ENCODE measurements around the gene PARP1. TPM values are rescaled to one million over a fixed set of nuclear protein-coding genes. Genes with fewer than 3 reads are reported as not detected.

The PARP1 gene
- total RNA-seq, 1 donor: 34.1 TPM

DNA sequence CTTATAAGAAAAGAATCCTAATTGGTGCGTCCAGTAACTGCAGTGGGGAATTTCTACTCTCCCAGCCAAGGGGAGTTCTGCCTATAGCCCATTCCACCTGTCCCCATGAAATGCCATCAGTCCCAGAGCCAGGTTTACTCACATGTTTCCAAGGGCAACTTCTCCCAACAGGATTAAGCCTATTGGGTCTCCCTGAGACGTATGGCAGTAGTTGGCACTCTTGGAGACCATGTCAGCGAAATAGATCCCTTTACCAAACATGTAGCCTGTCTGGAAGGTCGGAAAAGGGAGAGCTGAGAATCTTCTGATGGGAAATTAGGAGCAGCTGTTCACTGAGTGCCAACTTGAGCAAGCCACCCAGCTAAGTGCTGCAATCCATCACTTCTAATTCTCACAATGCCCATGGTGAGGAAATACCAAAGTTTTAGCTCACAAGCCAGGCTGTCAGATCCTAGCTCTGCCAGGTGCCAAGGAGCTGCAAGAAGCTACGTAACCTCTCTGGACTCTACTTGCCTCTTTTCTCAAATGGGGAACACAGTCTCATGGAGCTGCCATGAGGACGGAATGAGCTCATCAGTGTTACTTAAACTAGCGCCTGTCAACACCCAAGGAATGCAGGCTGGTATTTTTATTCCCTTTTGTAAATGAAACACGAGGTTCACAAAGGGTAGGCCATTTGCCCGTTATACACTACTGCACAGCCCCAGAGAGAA lies 43.9 kb downstream of the PARP1 start:
- Histone ChIP-seq H3K9me3 (ENCODE audit: low read depth, low read length) (no peaks in the 10 kb centered on the region), H3K4me1 (ENCODE audit: insufficient read depth, low read length) (peaks cover 4% of the 10 kb centered on the region), H3K4me3 (ENCODE audit: low read length) (no peak overlapping the region), H3K27me3 (ENCODE audit: insufficient read depth, low read length) (no peaks in the 10 kb centered on the region)

DNA sequence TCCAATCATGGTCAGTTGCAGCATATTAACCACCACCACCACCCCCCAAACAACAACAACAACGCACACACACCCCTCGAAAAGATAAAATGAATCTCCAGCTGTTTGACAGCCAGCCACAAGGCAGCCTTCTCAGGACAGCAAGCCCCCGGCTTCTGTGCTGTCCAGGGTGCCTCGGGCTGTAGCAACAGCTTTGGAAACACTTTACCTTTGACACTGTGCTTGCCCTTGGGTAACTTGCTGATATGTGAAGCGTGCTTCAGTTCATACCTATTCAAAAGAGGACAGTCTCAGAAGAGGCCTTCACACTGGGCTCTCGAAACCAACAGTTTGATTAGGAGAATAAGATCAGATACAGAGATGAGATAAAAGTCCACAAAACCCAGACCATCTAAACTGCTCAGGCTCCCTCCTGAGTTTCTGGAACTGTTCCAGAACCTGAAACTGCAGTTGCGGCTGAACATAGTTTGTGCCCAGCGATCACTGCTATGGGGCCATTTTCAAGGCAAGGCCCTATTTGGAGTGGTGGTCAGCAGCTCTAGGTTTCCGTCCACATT lies 44.9 kb downstream of the PARP1 start:
- H3K4me3 ChIP-seq (ENCODE audit: low read length): no peak overlapping the region
- no peaks in the 10 kb centered on the region for H3K9me3 ChIP-seq (ENCODE audit: low read depth, low read length)
- no peaks in the 10 kb centered on the region for H3K4me1 ChIP-seq (ENCODE audit: insufficient read depth, low read length)
- no peaks in the 10 kb centered on the region for H3K27me3 ChIP-seq (ENCODE audit: insufficient read depth, low read length)

DNA sequence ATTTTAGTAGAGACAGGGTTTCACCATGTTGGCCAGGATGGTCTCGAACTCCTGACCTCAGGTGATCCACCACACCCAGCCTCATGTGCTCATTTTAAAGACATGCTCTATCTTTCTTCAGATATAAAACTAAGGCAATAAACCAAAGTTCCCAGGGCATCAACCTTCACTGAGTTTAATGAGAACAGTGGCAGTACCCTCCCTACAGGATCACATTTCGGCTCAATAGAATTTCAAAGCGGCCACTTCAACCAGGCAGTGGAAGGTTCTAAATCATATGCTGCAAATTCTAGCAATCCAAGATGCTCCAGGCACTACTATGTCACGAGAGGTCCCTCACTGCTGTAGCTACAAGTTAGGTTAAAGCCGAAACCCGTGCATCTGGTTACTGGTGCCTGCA lies 45.5 kb downstream of the PARP1 start:
- H3K4me3 ChIP-seq (ENCODE audit: low read length): no peak overlapping the region
- no peaks in the 10 kb centered on the region for H3K9me3 ChIP-seq (ENCODE audit: low read depth, low read length)
- no peaks in the 10 kb centered on the region for H3K27me3 ChIP-seq (ENCODE audit: insufficient read depth, low read length)
- no peaks in the 10 kb centered on the region for H3K4me1 ChIP-seq (ENCODE audit: insufficient read depth, low read length)

DNA sequence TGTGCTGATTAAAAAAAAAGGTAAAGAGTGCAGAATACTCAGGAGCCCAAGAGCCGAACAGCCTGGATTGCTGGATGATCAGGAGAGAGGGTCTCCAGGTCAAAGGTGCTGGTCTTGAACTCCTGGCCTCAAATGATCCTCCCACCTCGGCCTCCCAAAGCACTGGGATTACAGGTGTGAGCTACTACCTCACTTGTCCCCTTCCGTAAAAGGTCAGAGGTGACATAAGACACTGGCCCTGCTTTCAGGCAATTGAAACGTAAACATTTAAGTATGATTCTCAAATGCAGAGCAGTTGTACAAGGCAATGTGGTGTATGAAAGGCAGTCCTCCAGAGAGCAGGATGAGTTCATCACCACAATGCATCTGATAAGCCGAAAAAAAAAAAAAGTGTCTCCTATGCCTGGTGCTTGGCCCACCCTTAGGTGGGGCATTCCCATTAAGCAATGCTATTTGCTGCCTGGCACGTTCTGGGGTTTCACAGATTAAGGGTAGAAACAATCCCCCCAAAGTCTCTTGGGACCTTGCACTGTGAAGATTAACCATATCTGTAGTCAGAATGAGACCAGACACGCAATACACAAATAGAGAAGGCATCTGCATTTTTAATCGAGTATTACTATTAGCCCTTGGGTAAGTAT lies 47.7 kb downstream of the PARP1 start:
- Histone ChIP-seq H3K27me3 (ENCODE audit: insufficient read depth, low read length) (no peaks in the 10 kb centered on the region), H3K9me3 (ENCODE audit: low read depth, low read length) (no peaks in the 10 kb centered on the region), H3K4me3 (ENCODE audit: low read length) (no peak overlapping the region), H3K4me1 (ENCODE audit: insufficient read depth, low read length) (no peaks in the 10 kb centered on the region)

DNA sequence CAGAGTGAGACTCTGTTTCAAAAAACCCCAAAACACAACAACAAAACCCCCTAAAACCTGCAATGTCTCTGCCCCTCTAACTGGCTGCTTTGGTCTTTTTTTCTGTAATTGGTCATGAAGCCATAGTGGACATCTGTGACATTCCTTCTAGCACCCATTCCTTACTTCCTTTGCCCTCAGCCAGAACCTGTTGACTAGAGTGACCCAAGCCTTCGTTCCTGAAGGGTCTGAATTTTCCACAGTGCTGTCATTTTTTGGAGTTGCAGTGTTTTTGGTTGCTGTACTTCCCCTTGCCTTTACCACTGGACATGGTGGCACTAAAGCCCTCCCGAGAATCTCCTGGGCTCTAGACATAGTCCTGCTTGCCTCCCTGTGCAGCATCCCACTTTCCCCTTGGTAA lies 50.5 kb downstream of the PARP1 start:
- Histone ChIP-seq H3K4me1 (ENCODE audit: insufficient read depth, low read length) (no peaks in the 10 kb centered on the region), H3K27me3 (ENCODE audit: insufficient read depth, low read length) (no peaks in the 10 kb centered on the region), H3K9me3 (ENCODE audit: low read depth, low read length) (no peaks in the 10 kb centered on the region), H3K4me3 (ENCODE audit: low read length) (no peak overlapping the region)

DNA sequence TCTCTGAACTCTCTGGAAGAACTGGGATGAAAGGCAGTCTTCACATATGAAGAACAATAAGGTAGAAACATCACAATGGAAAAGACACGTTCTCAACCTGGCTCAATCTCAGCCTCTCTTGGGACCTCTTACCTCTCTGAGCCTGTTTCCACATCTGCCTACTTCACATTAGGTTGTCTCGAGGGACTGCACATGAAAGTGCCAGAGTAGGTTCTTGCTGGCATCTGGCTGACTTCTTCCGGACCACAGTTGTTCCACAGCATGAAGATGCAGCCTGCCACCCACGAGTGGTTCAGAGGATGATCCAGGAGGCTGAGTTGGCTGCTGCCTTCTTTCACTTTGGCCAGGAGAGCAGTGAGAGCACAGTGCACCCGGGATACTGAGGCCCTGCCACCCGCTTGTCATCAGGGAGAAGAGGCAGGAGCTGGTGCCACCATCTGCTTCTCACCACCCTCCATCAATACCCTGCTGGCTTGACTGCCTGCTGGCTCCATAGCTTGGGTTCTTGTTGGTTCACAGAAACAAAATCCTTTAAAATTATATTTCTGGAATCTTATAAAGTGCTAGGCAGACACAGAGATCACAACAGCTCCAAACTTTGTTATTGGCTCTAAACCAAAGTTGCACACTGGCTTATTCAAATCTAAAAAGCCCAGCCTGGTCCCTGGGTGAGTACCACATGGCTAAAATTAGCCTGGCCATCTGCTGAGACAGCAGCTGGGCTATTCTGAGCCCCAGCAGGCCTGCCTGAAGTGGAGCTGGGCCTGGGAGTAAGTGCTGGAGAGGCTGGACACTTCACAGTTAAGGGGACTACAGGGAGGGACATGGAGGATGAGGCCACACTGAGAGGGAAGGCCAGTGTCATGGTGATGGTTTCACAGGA lies 52.0 kb downstream of the PARP1 start:
- H3K9me3 ChIP-seq (ENCODE audit: low read depth, low read length): no peaks in the 10 kb centered on the region
- H3K4me3 ChIP-seq (ENCODE audit: low read length): no peak overlapping the region
- H3K4me1 ChIP-seq (ENCODE audit: insufficient read depth, low read length): no peaks in the 10 kb centered on the region
- H3K27me3 ChIP-seq (ENCODE audit: insufficient read depth, low read length): no peaks in the 10 kb centered on the region

DNA sequence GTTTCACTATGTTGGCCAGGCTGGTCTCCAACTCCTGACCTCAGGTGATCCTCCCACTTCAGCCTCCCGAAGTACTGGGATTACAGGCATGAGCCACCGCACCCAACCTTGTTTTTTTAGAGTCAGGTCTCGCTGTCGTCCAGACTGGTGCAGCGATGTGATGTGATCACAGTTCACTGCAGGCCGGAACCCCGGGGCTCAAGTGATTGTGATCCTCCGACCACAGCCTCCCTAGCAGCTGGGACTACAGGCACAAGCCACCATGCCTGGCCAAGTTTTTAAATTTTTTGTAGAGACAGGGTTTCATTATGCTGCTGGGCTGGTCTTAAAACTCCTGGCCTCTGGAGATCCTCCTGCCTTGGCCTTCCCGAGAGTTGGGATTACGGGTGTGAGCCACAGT lies 52.9 kb downstream of the PARP1 start:
- Histone ChIP-seq H3K4me3 (ENCODE audit: low read length) (no peak overlapping the region), H3K27me3 (ENCODE audit: insufficient read depth, low read length) (no peaks in the 10 kb centered on the region), H3K9me3 (ENCODE audit: low read depth, low read length) (no peaks in the 10 kb centered on the region), H3K4me1 (ENCODE audit: insufficient read depth, low read length) (peaks cover 7% of the 10 kb centered on the region)

DNA sequence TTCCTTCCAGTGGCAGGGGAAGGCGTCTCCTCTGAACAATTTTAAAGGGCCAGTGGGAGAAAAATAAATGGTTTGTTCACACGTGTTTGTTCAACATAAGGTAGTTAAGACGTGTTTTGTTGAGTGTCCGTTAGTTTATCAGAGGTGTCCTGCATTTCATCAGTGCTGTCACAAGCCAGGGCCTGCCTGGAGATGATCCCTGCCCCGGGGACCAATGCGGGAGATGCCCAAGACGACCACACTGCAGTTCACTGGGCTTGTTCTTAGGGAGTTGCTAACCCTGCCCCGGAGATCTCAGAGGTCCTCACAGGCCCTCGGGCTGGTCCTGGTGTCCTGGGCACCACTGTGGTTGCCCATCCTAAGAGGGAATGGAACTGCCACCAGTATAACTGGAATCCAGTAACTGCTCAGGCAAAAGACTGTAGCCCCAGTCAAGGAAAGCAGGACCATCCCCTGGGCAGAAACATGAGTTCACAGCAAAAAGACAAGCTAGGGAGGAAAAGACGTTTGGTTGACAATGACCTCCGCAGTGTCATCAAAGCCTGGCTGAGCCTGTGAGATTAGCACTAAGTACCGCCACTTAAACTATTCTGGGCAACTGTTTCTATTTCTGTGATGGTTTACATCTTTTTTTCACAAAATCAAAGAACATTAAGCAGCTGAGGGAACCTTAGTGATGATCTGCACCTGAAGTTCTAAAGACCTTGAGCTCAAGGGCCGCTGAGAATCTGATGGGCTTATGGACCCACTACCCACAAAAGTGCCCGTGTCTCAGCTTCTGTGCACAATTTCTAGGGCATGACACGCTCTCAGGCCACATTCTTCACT lies 54.0 kb downstream of the PARP1 start:
- Histone ChIP-seq H3K4me1 (ENCODE audit: insufficient read depth, low read length) (peaks cover 11% of the 10 kb centered on the region), H3K4me3 (ENCODE audit: low read length) (no peak overlapping the region), H3K27me3 (ENCODE audit: insufficient read depth, low read length) (no peaks in the 10 kb centered on the region), H3K9me3 (ENCODE audit: low read depth, low read length) (no peaks in the 10 kb centered on the region)

DNA sequence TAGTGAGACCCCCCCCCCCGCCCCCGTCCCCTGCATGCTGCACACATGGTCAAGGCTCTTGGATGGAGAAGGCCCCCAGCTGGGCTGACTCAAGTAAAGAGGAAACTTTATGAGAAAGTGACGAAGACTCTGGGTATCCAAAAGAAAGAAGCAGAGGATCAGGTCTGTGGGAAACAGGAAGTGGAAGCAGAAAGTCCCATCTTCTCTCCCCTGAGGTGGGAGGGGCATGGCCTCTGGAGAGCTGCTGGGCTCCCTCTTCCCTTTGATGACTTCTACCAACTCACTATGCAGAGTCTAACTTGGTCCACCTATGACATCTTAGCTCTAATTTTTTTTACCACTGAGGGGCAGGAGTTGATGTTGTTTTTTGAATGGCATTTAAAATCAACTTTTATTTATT lies 56.2 kb downstream of the PARP1 start:
- no peak overlapping the region for H3K4me3 ChIP-seq (ENCODE audit: low read length)
- no peaks in the 10 kb centered on the region for H3K9me3 ChIP-seq (ENCODE audit: low read depth, low read length)
- H3K4me1 ChIP-seq (ENCODE audit: insufficient read depth, low read length): peaks cover 11% of the 10 kb centered on the region
- no peaks in the 10 kb centered on the region for H3K27me3 ChIP-seq (ENCODE audit: insufficient read depth, low read length)

DNA sequence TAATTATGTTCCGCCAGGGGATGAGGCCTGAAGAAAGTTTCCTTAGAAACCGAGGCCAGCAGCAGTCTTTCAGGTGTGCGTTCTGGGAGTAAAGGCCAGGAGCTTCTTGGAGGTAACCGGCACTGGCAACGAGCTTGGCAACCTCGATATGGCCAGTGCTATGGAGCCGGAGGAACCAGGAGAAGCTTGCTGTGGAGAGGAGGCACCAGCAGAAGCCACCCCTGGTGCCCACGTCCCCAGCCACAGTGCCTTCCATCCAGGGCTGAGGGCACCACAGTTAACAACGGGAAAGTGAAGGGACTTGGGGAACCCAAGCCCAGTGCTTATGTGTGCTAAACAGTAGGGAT lies 57.4 kb downstream of the PARP1 start:
- Histone ChIP-seq H3K9me3 (ENCODE audit: low read depth, low read length) (no peaks in the 10 kb centered on the region), H3K27me3 (ENCODE audit: insufficient read depth, low read length) (no peaks in the 10 kb centered on the region), H3K4me3 (ENCODE audit: low read length) (no peak overlapping the region), H3K4me1 (ENCODE audit: insufficient read depth, low read length) (peaks cover 11% of the 10 kb centered on the region)

DNA sequence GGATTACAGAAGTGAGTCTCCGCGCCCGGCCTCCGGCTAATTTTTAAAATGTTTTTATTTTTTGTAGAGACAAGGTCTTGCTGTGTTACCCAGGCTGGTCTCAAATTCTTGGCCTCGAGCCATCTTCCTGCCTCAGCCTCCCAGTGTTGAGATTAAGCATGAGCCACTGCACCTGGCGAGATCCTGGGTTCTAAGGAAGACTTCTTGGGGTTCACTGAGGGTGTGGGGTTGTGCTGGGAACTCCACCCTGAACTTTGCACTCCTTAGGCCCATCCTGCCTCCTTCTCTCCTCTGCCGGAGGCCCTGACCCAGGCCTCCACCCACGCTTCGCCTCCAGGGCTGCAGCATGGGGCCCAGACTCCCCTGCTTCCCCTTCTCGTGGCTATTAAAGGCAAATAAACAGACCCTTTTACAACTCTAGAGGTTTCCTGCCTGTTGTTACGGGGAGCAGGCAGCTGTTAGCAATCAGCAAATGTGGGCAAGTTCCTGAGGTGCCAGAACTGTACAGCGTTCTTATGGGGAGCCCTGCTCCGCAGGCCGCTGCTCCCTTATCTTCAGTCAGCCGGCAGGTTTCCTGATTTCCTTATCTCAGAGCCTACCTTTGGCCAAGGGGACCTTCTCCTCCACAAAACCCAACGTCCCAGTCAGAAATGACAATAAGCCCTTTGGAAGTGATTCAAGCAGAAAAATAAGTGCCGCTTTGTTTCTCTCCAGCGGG lies 57.9 kb downstream of the PARP1 start:
- Histone ChIP-seq H3K4me3 (ENCODE audit: low read length) (no peak overlapping the region), H3K9me3 (ENCODE audit: low read depth, low read length) (no peaks in the 10 kb centered on the region), H3K27me3 (ENCODE audit: insufficient read depth, low read length) (no peaks in the 10 kb centered on the region), H3K4me1 (ENCODE audit: insufficient read depth, low read length) (peaks cover 11% of the 10 kb centered on the region)

DNA sequence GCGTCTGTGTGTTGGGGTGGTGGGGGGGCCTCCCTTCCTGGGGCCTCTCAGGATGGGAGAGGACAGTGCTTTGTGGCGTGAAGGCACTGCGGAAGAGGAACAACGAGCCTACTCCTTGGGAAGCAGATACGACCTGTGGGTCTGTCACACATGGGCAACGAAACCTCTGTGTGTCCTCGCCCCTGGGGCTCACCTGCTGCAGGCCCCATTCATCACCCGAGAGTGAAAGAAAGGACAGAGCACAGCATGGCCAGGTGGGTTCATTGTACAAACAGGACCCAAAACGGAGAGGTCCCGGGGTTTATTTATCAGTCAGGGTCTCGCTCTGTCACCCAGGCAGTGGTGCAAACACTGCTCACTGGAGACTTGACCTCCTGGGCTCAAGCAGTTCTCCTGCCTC lies 58.8 kb downstream of the PARP1 start:
- Histone ChIP-seq H3K4me3 (ENCODE audit: low read length) (no peak overlapping the region), H3K4me1 (ENCODE audit: insufficient read depth, low read length) (peaks cover 11% of the 10 kb centered on the region), H3K9me3 (ENCODE audit: low read depth, low read length) (no peaks in the 10 kb centered on the region), H3K27me3 (ENCODE audit: insufficient read depth, low read length) (no peaks in the 10 kb centered on the region)

DNA sequence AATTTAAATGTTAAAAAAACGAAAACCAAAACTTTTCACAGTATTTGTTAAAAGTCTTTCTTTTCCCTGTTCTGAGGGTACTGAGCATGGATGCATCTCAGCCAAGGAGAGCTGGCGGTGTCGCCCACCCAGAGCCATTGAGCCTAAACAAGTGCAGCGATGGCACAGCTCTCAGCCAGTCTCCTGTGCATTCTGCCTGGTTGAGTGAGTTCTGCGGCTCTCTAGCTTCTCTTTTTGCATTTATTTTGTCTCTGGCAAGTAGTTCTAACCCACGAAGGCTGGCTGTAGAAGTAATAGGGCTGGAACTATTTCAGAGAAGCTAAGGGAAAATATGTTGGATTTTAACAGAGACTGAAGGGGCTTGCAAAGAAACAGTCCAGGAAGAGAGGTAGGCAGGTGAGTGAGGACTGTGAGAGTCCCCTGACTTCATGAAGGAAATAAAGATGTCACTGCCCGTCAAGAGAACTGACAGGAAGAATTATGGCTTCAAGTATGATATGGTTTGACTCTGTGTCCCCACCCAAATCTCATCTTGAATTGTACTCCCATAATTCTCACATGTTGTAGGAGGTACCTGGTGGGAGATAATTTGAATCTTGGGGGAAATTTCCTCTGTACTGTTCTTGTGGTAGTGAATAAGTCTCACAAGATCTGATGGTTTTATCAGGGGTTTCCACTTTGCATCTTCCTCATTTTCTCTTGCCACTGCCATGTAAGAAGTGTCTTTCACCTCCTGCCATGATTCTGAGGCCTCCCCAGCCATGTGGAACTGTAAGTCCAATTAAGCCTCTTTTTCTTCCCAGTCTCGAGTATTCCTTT lies 63.2 kb downstream of the PARP1 start:
- no peaks in the 10 kb centered on the region for H3K27me3 ChIP-seq (ENCODE audit: insufficient read depth, low read length)
- H3K9me3 ChIP-seq (ENCODE audit: low read depth, low read length): no peaks in the 10 kb centered on the region
- H3K4me1 ChIP-seq (ENCODE audit: insufficient read depth, low read length): peaks cover under 1% of the 10 kb centered on the region
- no peak overlapping the region for H3K4me3 ChIP-seq (ENCODE audit: low read length)

All from mononuclear cell (primary cell).